GM12878 (cell line): Measurements from ENCODE around the gene FCHSD2. TPM values are rescaled to one million over a fixed set of nuclear protein-coding genes. Genes with fewer than 3 reads are reported as not detected.

Experiments used
- ATAC-seq: fragments of 200-7000 bp; cut with Tn5 transposase; 3 replicates; pipeline ENCODE4 v1.9.1; 2020; ENCODE audit warnings: mild to moderate bottlenecking, moderate library complexity
- BruUV-seq: library from RNA; stranded (reverse); fragments of 400-500 nt; replicated peaks from 2 replicates; lab custom pipeline; 2021; lab: Mats Ljungman, UMichigan
- CTCF ChIA-PET: fragments of 300-600 bp; sonication (Branson Sonifier 250); formaldehyde crosslinking; extraction: SDS; loops from one replicate; lab custom pipeline; 2021; ENCODE audit warnings: inconsistent platforms; lab: Yijun Ruan, JAX
- POLR2A ChIA-PET: fragments of 350-600 bp; formaldehyde crosslinking; extraction: SDS; loops from one replicate; lab custom pipeline; 2021; ENCODE audit warnings: inconsistent platforms; lab: Charles Lee
- RAD21 ChIA-PET: fragments of 300-600 bp; sonication (Branson Sonifier 250); formaldehyde crosslinking; loops from one replicate; lab custom pipeline; 2023; ENCODE audit warnings: antibody characterized with exemption; ENCODE audit not compliant: unreplicated experiment; lab: Charles Lee
- SMC1A ChIA-PET: fragments of 300-600 bp; sonication (Branson Sonifier 250); formaldehyde crosslinking; loops from one replicate; lab custom pipeline; 2023; ENCODE audit not compliant: unreplicated experiment, uncharacterized antibody; lab: Charles Lee
- DNase-seq: peaks from one replicate; pipeline ENCODE4 v3.0.0-alpha.2; 2011; ENCODE audit warnings: low read depth, low spot score
- FAIRE-seq: peaks from 3 replicates; lab custom pipeline; 2011; peaks lifted over from hg19 to GRCh38; lab: Jason Lieb, UNC
- H2AFZ ChIP-seq: 2 replicates; pipeline ENCODE4 v1.6.0; 2011; ENCODE audit warnings: low read depth, low read length, control low read depth; ENCODE audit not compliant: control insufficient read depth
- H3K27ac ChIP-seq: 2 replicates; pipeline ENCODE4 v1.5.1; 2011; ENCODE audit warnings: control low read depth; ENCODE audit not compliant: control insufficient read depth, insufficient read depth
- H3K27me3 ChIP-seq, 2 experiments: replicated peaks in 1 of 2; 2 replicates each; pipeline versions ENCODE4 v1.6.0 to v1.6.1; 2011; ENCODE audit warnings: low read length in 1 of 2; ENCODE audit not compliant: control insufficient read depth in 2 of 2, insufficient read depth in 2 of 2
- H3K36me3 ChIP-seq, 2 experiments: 2 replicates each; pipeline ENCODE4 v1.5.1; 2011; ENCODE audit warnings: low read length in 1 of 2; ENCODE audit not compliant: control insufficient read depth in 2 of 2, insufficient read depth in 2 of 2
- H3K4me1 ChIP-seq: 2 replicates; pipeline ENCODE4 v1.6.1; 2011; ENCODE audit warnings: mild to moderate bottlenecking, low read length, moderate library complexity, mixed read lengths; ENCODE audit not compliant: control insufficient read depth, insufficient read depth
- H3K4me2 ChIP-seq: 2 replicates; pipeline ENCODE4 v1.6.0; 2011; ENCODE audit warnings: control low read depth; ENCODE audit not compliant: control insufficient read depth, insufficient read depth
- H3K4me3 ChIP-seq: fragments of 200-600 bp; sonication (generic); 2 replicates; pipeline ENCODE4 v1.5.1; 2016
- H3K79me2 ChIP-seq: 2 replicates; pipeline ENCODE4 v1.6.0; 2011; ENCODE audit warnings: low read length; ENCODE audit not compliant: control insufficient read depth, insufficient read depth
- H3K9ac ChIP-seq: 2 replicates; pipeline ENCODE4 v1.8.0; 2011; ENCODE audit warnings: low read length, control low read depth, mixed read lengths; ENCODE audit not compliant: control insufficient read depth, insufficient read depth
- H3K9me3 ChIP-seq: replicated peaks from 3 replicates; pipeline ENCODE4 v1.5.1; 2011; ENCODE audit warnings: mild to moderate bottlenecking, low read length; ENCODE audit not compliant: control insufficient read depth, insufficient read depth
- H4K20me1 ChIP-seq: 2 replicates; pipeline ENCODE4 v1.6.0; 2011; ENCODE audit not compliant: control insufficient read depth, insufficient read depth
- IKZF1 ChIP-seq: fragments of 450-650 bp; conservative IDR thresholded peaks from 2 replicates; pipeline ENCODE4 v1.6.1; 2017; ENCODE audit warnings: antibody characterized with exemption, mild to moderate bottlenecking
- JUNB ChIP-seq: IDR thresholded peaks from 2 replicates; pipeline ENCODE4 v1.6.1; 2016; ENCODE audit warnings: antibody characterized with exemption, mild to moderate bottlenecking
- NFYB ChIP-seq: IDR thresholded peaks from 2 replicates; pipeline ENCODE4 v1.6.1; 2011; ENCODE audit warnings: low read depth, mild to moderate bottlenecking, low read length, improper control_type of control experiment, moderate library complexity; ENCODE audit not compliant: insufficient read depth
- NR2C1 ChIP-seq: fragments of 450-650 bp; IDR thresholded peaks from 2 replicates; pipeline ENCODE4 v1.6.1; 2017; ENCODE audit warnings: antibody characterized with exemption, mild to moderate bottlenecking, moderate library complexity
- SMC3 ChIP-seq: IDR thresholded peaks from 2 replicates; pipeline ENCODE4 v1.6.1; 2011; ENCODE audit warnings: low read length, improper control_type of control experiment, borderline replicate concordance
- WGBS: methylation state at CpG from one replicate; pipeline ENCODE4 v1.1.6; 2016; ENCODE audit warnings: low lambda C conversion rate; ENCODE audit not compliant: insufficient replicate concordance, insufficient coverage; ENCODE audit errors: missing lambda C conversion rate; 5-methylcytosine and 5-hydroxymethylcytosine counted together
- in situ Hi-C: fragments of 300-500 bp; cut with MboI; formaldehyde crosslinking; loops from 9 replicates; pipeline ENCODE4 v1.14.3; 2018; ENCODE audit warnings: mixed read lengths
- intact Hi-C: fragments of 100-400 bp; cut with micrococcal nuclease; formaldehyde crosslinking; loops from one replicate; pipeline ENCODE4 v1.14.2; 2022; ENCODE audit not compliant: unreplicated experiment
- polyA plus RNA-seq, 11 experiments: library from polyadenylated mRNA; depleted of rRNA in 4 of 11; unstranded in 6 of 11; stranded (reverse) in 5 of 11; fragments of >200 nt; fragmentation: Nextera tagmentation in 4 of 11; fragmentation: Illumina TruSeq in 1 of 11; extraction: Ambion mirVana in 4 of 11; extraction: Trizol in 1 of 11; gene quantifications; 1 replicate in 1 of 11; 2 replicates in 10 of 11; pipeline versions ENCODE4 v1.2.1 to v1.2.3, GENCODE V29; 2011 to 2016; ENCODE audit warnings: inconsistent platforms in 2 of 11, missing spikeins in 2 of 11, low read depth in 1 of 11
- total RNA-seq, 4 experiments: library from RNA; depleted of rRNA in 3 of 4; stranded (reverse); fragments of >200 nt in 3 of 4; fragmentation: Illumina TruSeq in 1 of 4; extraction: Trizol in 1 of 4; gene quantifications; 2 replicates each; pipeline versions ENCODE4 v1.2.1 to v1.2.3, GENCODE V29; 2013 to 2021
- TF ChIP-seq, protein P1 (sequence below): fragments of 450-650 bp; IDR thresholded peaks from 2 replicates; pipeline ENCODE4 v1.6.1; 2017; ENCODE audit warnings: low read depth, mild to moderate bottlenecking, moderate library complexity
- TF ChIP-seq, protein P2 (sequence below): fragments of 450-650 bp; IDR thresholded peaks from 2 replicates; pipeline ENCODE4 v1.6.1; 2016; ENCODE audit warnings: mild to moderate bottlenecking
- TF ChIP-seq, protein P3 (sequence below): fragments of 450-650 bp; IDR thresholded peaks from 2 replicates; pipeline ENCODE4 v1.6.1; 2016; ENCODE audit warnings: mild to moderate bottlenecking

FCHSD2 gene
- total and polyA plus RNA-seq, 10 of the 15 experiments (the other 5 are each of a cell fraction or from before 2014, with no cell fraction given), result 13.2 to 89.8 (median 47.8) TPM

DNA sequence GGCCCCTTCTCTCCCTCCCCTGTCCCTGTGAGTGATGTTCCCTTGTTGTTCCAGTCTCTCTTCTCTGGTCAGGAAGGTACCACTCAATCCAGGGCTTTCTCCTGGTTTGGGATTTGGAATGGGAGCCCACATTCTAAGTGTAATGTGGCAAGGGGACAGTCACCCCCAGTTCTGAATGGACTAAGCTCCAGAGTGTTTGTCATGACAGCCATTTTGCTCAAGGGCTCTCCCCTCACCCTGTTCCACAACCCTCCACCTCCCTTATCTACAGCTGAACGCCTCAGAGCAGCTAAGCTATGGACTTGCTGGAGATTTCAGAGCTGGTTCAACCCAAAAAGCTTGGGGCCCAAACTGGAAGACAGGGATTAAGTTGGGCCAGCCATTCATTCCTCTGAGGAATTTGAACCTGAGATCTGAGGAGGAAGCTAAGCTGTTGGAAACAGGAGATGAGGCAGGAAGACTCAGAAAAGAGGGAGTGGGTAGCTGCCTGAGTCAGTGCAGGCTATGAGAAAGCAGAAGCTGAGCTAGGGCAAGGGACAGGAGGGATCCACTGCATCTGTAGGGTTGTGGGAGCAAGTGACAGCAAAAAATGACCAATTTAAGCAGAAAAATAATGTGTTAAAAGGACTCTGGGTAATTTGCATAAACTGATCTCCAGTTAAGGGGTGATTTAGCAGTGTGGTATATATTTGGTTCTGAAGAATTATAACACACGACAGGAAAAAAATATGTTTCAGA is 22.9 kb upstream of the FCHSD2 start:
- ChIA-PET POLR2A (interaction anchor here (0.5 to 14.7 kb wide), 6 partner anchors 7 to 267 kb away, joined by 3 to 384 read pairs (median 8); partner anchors contain the start of gene FCHSD2), CTCF (interaction anchor here (0.8 to 11.0 kb wide), 12 partner anchors 9 to 333 kb away, joined by 3 to 86 read pairs (median 4); partner anchors contain the start of gene FCHSD2), RAD21 (interaction anchor here (0.9 to 19.6 kb wide), 8 partner anchors 8 to 440 kb away, joined by 3 to 441 read pairs (median 4); partner anchors contain the start of gene FCHSD2), SMC1A (interaction anchor here (0.8 to 37.3 kb wide), 13 partner anchors 4 to 436 kb away, joined by 3 to 926 read pairs (median 3); partner anchors contain the start of gene FCHSD2)
- Histone ChIP-seq H3K9ac (no peak overlapping the region), H3K36me3 (no peaks in the 10 kb centered on the region), H3K27ac (no peak overlapping the region), H3K9me3 (no peaks in the 10 kb centered on the region; the same call in 2 of the 3 replicates), H3K4me2 (no peak overlapping the region), H3K4me1 (peaks cover 16% of the 10 kb centered on the region), H2AFZ (no peak overlapping the region), H3K4me3 (no peak overlapping the region), H3K79me2 (peaks cover 3% of the 10 kb centered on the region), H4K20me1 (no peaks in the 10 kb centered on the region), H3K27me3 (no peaks in the 10 kb centered on the region)
- in situ Hi-C loops (no loop called here), intact Hi-C loops (no loop called here)
- BruUV-seq, result no TSS peak
- DNase-seq (no peak), ATAC-seq (peak; percentile 33; the same call in 2 of the 3 replicates), FAIRE-seq (no peak)
- TF ChIP-seq SMC3 (no peak), IKZF1 (0 out of 2 replicates have a peak, but pooled peaks have one; percentile 25)
- 97% methylated on average over 2 of the region's 2 CpGs for WGBS

DNA sequence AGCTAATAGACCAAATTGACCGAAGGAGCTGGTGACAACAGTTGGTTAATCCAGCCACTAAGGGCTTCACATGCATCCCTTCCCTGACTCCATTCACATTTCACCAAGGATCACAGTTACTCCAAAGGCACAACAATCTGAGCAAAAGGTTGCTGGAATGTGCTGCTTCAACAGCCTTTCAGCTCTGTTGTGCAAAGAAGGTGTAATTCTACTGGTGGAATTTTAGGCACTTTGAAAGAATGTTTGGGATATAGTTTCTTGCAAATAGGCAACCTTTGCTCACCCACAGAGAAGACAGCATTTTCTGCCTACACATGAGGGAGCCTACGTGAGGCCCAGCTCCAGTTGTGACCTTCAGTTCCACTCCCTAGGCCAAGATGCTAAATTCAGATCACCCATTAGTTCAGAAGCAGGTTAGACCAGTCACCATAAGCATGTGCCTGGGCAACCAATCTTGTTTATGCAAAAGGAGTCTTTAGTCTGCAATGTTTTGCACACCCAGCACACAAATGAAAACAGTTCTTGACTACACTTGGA is 21.6 kb upstream of the FCHSD2 start:
- no peak for ATAC-seq
- Histone ChIP-seq H3K27me3 (no peaks in the 10 kb centered on the region), H2AFZ (no peak overlapping the region), H3K36me3 (no peaks in the 10 kb centered on the region), H3K4me1 (peaks cover 23% of the 10 kb centered on the region), H3K4me3 (no peak overlapping the region), H3K79me2 (peaks cover 16% of the 10 kb centered on the region), H3K9ac (no peak overlapping the region), H3K27ac (no peak overlapping the region), H3K9me3 (no peaks in the 10 kb centered on the region; the same call in 2 of the 3 replicates), H4K20me1 (no peaks in the 10 kb centered on the region), H3K4me2 (no peak overlapping the region)
- CTCF ChIA-PET, result interaction anchor here (0.6 to 11.0 kb wide), 12 partner anchors 8 to 332 kb away, joined by 3 to 86 read pairs (median 5); partner anchors contain the start of gene FCHSD2
- FAIRE-seq, result no peak
- BruUV-seq, result no TSS peak
- no peak for DNase-seq
- POLR2A ChIA-PET, result interaction anchor here (0.5 to 14.7 kb wide), 7 partner anchors 10 to 1136 kb away, joined by 3 to 384 read pairs (median 4); partner anchors contain the start of gene FCHSD2
- 93% methylated on average over 2 of the region's 2 CpGs for WGBS
- in situ Hi-C loops (no loop called here), intact Hi-C loops (no loop called here)
- SMC1A ChIA-PET, result interaction anchor here (1.0 to 37.3 kb wide), 10 partner anchors 5 to 316 kb away, joined by 3 to 926 read pairs (median 3); partner anchors contain the start of gene FCHSD2
- TF ChIP-seq, protein P1, sequence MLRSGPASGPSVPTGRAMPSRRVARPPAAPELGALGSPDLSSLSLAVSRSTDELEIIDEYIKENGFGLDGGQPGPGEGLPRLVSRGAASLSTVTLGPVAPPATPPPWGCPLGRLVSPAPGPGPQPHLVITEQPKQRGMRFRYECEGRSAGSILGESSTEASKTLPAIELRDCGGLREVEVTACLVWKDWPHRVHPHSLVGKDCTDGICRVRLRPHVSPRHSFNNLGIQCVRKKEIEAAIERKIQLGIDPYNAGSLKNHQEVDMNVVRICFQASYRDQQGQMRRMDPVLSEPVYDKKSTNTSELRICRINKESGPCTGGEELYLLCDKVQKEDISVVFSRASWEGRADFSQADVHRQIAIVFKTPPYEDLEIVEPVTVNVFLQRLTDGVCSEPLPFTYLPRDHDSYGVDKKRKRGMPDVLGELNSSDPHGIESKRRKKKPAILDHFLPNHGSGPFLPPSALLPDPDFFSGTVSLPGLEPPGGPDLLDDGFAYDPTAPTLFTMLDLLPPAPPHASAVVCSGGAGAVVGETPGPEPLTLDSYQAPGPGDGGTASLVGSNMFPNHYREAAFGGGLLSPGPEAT, result no peak
- TF ChIP-seq JUNB (no peak), NR2C1 (no peak), NFYB (no peak)
- TF ChIP-seq, protein P2, sequence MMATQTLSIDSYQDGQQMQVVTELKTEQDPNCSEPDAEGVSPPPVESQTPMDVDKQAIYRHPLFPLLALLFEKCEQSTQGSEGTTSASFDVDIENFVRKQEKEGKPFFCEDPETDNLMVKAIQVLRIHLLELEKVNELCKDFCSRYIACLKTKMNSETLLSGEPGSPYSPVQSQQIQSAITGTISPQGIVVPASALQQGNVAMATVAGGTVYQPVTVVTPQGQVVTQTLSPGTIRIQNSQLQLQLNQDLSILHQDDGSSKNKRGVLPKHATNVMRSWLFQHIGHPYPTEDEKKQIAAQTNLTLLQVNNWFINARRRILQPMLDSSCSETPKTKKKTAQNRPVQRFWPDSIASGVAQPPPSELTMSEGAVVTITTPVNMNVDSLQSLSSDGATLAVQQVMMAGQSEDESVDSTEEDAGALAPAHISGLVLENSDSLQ, result no peak
- TF ChIP-seq, protein P3, sequence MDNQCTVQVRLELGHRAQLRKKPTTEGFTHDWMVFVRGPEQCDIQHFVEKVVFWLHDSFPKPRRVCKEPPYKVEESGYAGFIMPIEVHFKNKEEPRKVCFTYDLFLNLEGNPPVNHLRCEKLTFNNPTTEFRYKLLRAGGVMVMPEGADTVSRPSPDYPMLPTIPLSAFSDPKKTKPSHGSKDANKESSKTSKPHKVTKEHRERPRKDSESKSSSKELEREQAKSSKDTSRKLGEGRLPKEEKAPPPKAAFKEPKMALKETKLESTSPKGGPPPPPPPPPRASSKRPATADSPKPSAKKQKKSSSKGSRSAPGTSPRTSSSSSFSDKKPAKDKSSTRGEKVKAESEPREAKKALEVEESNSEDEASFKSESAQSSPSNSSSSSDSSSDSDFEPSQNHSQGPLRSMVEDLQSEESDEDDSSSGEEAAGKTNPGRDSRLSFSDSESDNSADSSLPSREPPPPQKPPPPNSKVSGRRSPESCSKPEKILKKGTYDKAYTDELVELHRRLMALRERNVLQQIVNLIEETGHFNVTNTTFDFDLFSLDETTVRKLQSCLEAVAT, result no peak
- RAD21 ChIA-PET, result interaction anchor here (1.2 to 19.6 kb wide), 5 partner anchors 13 to 438 kb away, joined by 4 to 441 read pairs (median 6); partner anchors contain the start of gene FCHSD2
